Measurements from ENCODE around the gene WDR91. TPM values are rescaled to one million over a fixed set of nuclear protein-coding genes. Genes with fewer than 3 reads are reported as not detected.

WDR91 gene
- total and polyA plus RNA-seq, 4 donors: 12.6 to 41.4 (median 27.2) TPM

DNA sequence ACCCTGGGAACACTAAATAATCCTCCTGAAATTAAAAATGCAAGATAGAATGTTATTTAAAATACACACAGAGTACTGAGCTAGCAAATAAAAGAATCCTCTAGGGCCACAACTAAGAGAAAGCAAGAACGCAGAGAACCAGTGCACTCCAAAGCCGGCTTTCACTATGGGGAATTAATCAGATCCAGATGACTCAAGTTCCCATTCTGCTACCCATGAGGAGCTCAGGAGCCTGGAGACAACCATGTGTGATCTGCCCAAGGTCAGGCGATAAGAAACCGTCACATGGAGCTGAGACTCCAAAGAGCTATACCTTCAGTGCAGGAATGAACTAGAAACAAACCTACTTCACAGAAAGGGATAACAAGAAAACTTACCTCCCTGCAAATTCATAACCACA is 21.4 kb downstream of the WDR91 start:
- Histone ChIP-seq H3K4me3 (ENCODE audit: low read length in 2 of 2) (no peak overlapping the region), H3K9me3 (ENCODE audit: control insufficient read depth, low read length) (no peaks in the 10 kb centered on the region), H3K4me1 (ENCODE audit: control insufficient read depth in 1 of 2, insufficient read depth in 2 of 2, low read length in 2 of 2) (no peaks in the 10 kb centered on the region), H3K27me3 (ENCODE audit: control insufficient read depth in 1 of 2, insufficient read depth in 2 of 2, low read length in 1 of 2) (no peaks in the 10 kb centered on the region), H3K36me3 (ENCODE audit: control insufficient read depth in 1 of 2, insufficient read depth in 2 of 2, low read length in 1 of 2) (peaks cover 0 to 9% of the 10 kb centered on the region in 2 donors), H3K27ac (ENCODE audit: low read depth in 1 of 2, low read length in 2 of 2) (no peak overlapping the region)
- 75 to 82% methylated on average over 4 of the region's 4 CpGs for WGBS, 2 donors
- ATAC-seq (ENCODE audit: low FRiP score) (no peak), DNase-seq (peak in 1 of 2 donors; percentile 5)
- intact Hi-C loops (cut with DNase I): no loop called here

DNA sequence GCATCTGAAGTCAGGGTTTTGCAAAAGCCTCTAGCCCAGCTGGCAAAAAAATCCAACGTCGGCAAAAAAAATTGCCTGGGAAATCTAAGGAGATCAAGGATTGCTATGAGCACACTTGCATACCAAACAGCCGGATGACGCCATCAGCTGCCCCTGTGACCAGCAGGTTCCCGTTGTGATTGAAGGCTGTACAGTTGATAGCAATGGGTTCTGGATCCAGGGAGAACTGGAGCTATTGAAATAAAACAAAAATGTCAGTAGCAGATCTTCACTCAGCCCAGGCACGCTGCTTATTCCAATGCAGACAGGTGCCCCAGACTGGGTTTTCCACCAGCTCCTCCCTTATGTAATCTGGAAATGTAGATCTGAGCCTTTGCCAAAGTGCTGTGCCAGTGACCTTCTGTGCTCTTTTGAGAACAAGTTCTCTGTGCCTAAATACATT is 22.1 kb downstream of the WDR91 start:
- WGBS, 2 donors: 90 to 92% methylated on average over 6 of the region's 6 CpGs
- peaks cover 2 to 13% of the 10 kb centered on the region in 2 donors for H3K36me3 ChIP-seq (ENCODE audit: control insufficient read depth in 1 of 2, insufficient read depth in 2 of 2, low read length in 1 of 2)
- H3K27ac ChIP-seq (ENCODE audit: low read depth in 1 of 2, low read length in 2 of 2): no peak overlapping the region
- H3K27me3 ChIP-seq (ENCODE audit: control insufficient read depth in 1 of 2, insufficient read depth in 2 of 2, low read length in 1 of 2): no peaks in the 10 kb centered on the region
- ATAC-seq (ENCODE audit: low FRiP score): no peak
- no peaks in the 10 kb centered on the region for H3K9me3 ChIP-seq (ENCODE audit: control insufficient read depth, low read length)
- intact Hi-C loops (cut with DNase I): no loop called here
- DNase-seq: peak; percentile 9 to 15
- no peak overlapping the region for H3K4me3 ChIP-seq (ENCODE audit: low read length in 2 of 2)
- H3K4me1 ChIP-seq (ENCODE audit: control insufficient read depth in 1 of 2, insufficient read depth in 2 of 2, low read length in 2 of 2): no peaks in the 10 kb centered on the region

DNA sequence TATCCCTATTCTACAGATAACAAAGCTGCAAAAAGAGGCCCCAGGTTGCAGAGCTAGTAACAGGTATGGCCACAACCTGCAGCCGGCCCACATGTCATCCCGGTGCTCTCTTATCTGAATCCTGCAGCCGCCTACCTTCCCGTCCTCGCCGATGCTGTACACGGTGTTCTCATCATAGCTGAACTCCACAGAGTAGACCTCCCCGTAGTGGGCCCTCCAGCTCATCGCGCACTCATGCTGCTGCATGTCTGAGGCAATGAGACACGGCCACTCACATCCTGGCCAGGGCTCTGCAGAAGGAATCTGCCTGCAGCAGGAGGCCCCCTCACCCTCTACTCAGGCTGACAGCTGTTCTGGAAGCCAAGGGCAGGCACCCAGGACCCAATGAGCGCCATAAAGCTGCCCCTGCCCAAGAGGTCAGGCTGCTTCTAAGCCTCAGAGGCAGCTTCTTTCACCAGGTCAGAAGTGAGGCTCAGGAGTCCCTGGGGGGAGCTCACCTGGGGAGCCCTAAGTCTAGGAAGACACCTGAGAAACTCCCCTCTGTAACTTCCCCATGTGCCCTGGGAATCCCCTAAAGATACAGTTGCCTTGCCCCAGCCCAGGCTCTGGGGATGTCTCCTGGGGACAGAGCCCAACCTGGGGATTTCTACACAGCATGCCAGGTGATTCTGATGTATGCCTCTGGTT is 22.9 kb downstream of the WDR91 start:
- peaks cover 5 to 15% of the 10 kb centered on the region in 2 donors for H3K36me3 ChIP-seq (ENCODE audit: control insufficient read depth in 1 of 2, insufficient read depth in 2 of 2, low read length in 1 of 2)
- DNase-seq: peak; percentile 22 to 53
- H3K27ac ChIP-seq (ENCODE audit: low read depth in 1 of 2, low read length in 2 of 2): no peak overlapping the region
- no peak overlapping the region for H3K4me3 ChIP-seq (ENCODE audit: low read length in 2 of 2)
- intact Hi-C loops (cut with DNase I): no loop called here
- H3K4me1 ChIP-seq (ENCODE audit: control insufficient read depth in 1 of 2, insufficient read depth in 2 of 2, low read length in 2 of 2): no peaks in the 10 kb centered on the region
- H3K9me3 ChIP-seq (ENCODE audit: control insufficient read depth, low read length): no peaks in the 10 kb centered on the region
- no peak for ATAC-seq (ENCODE audit: low FRiP score)
- 94 to 98% methylated on average over 12 of the region's 12 CpGs for WGBS, 2 donors
- no peaks in the 10 kb centered on the region for H3K27me3 ChIP-seq (ENCODE audit: control insufficient read depth in 1 of 2, insufficient read depth in 2 of 2, low read length in 1 of 2)

DNA sequence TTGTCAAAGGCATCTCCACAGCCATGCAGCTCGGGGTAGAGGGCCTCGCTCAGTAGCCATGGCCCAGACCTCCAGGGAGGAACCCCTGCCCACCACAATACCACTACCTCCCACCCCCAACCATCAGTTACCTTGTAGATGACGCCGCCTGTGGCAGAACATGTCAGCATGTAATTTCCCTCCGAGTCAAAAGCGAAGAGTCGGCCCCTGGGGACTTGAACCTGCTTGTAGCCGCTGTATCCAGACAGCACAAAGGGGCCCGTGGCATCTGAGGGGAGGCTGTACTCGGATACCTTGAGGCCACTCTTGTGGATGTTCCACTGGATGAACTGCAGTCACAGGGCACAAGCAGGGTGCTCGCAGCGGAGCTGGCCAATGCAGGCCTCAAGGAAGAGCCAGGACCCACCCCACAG is 24.5 kb downstream of the WDR91 start:
- intact Hi-C loops (cut with DNase I): no loop called here
- Histone ChIP-seq H3K27ac (ENCODE audit: low read depth in 1 of 2, low read length in 2 of 2) (no peak overlapping the region), H3K4me3 (ENCODE audit: low read length in 2 of 2) (no peak overlapping the region), H3K36me3 (ENCODE audit: control insufficient read depth in 1 of 2, insufficient read depth in 2 of 2, low read length in 1 of 2) (peaks cover 12 to 18% of the 10 kb centered on the region in 2 donors), H3K4me1 (ENCODE audit: control insufficient read depth in 1 of 2, insufficient read depth in 2 of 2, low read length in 2 of 2) (no peaks in the 10 kb centered on the region), H3K9me3 (ENCODE audit: control insufficient read depth, low read length) (peaks cover 10% of the 10 kb centered on the region), H3K27me3 (ENCODE audit: control insufficient read depth in 1 of 2, insufficient read depth in 2 of 2, low read length in 1 of 2) (no peaks in the 10 kb centered on the region)
- 85 to 86% methylated on average over 12 of the region's 12 CpGs for WGBS, 2 donors
- DNase-seq (peak in 1 of 2 donors; percentile 67), ATAC-seq (ENCODE audit: low FRiP score) (no peak)

DNA sequence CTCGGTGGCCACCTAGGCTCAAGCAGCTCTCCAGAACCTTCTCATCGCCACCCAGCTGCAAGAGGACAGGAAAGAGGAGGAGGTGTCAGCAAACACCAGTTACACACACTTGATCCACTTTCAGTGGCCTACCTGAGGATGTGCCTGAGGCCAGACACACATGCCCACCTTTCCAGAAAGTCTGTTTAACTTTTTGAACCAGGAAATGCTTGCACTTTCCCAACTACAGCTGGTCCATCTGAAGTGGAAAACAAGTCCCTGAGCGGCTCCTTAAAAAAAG is 25.1 kb downstream of the WDR91 start:
- 94 to 98% methylated on average over 3 of the region's 3 CpGs for WGBS, 2 donors
- H3K9me3 ChIP-seq (ENCODE audit: control insufficient read depth, low read length): peaks cover 10% of the 10 kb centered on the region
- no peaks in the 10 kb centered on the region for H3K4me1 ChIP-seq (ENCODE audit: control insufficient read depth in 1 of 2, insufficient read depth in 2 of 2, low read length in 2 of 2)
- no peak overlapping the region for H3K27ac ChIP-seq (ENCODE audit: low read depth in 1 of 2, low read length in 2 of 2)
- H3K4me3 ChIP-seq (ENCODE audit: low read length in 2 of 2): no peak overlapping the region
- peaks cover 12 to 18% of the 10 kb centered on the region in 2 donors for H3K36me3 ChIP-seq (ENCODE audit: control insufficient read depth in 1 of 2, insufficient read depth in 2 of 2, low read length in 1 of 2)
- no peak for DNase-seq
- no peak for ATAC-seq (ENCODE audit: low FRiP score)
- H3K27me3 ChIP-seq (ENCODE audit: control insufficient read depth in 1 of 2, insufficient read depth in 2 of 2, low read length in 1 of 2): no peaks in the 10 kb centered on the region
- intact Hi-C loops (cut with DNase I): no loop called here

DNA sequence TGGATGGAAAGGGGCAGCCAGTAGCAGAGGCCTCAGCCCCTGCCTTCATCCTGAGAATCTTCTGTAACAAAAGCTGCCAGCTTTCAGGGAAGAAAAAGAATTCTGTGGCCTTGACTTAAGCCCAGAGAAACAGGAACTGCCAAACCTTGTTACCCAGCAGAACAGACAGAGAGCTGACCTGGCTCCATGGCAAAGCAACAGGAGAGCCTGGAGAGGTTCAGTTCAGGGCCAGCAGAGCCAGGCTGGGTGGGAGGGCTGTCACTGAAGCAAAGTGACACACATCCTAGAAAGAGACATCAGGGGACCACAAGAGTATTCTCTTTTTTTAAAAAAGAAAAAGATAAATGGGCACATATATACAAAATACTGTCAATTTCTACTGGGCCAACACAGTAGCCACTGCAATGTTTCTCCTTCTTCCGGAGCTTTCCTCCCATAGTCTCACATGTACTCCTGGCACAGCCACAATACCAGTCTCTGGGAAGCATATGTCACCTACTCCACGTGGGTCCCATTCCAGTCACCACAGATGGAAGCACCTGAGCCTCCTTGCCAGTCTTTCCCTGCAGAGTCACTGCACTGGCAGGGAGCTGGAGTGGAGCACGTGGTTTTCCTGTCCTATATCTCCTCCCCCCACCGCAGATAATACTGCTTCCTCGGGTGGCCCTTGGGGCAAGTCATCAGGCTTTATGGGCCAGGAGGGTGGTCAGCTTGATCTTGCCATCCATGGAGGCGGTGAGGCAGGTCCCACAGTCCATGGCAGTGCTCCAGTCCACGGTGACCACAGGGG is 25.7 kb downstream of the WDR91 start:
- peaks cover 12% of the 10 kb centered on the region for H3K9me3 ChIP-seq (ENCODE audit: control insufficient read depth, low read length)
- ATAC-seq (ENCODE audit: low FRiP score): no peak
- intact Hi-C loops (cut with DNase I): no loop called here
- 87 to 89% methylated on average over 7 of the region's 7 CpGs for WGBS, 2 donors
- H3K36me3 ChIP-seq (ENCODE audit: control insufficient read depth in 1 of 2, insufficient read depth in 2 of 2, low read length in 1 of 2): peaks cover 12 to 18% of the 10 kb centered on the region in 2 donors
- no peak overlapping the region for H3K27ac ChIP-seq (ENCODE audit: low read depth in 1 of 2, low read length in 2 of 2)
- no peaks in the 10 kb centered on the region for H3K27me3 ChIP-seq (ENCODE audit: control insufficient read depth in 1 of 2, insufficient read depth in 2 of 2, low read length in 1 of 2)
- H3K4me1 ChIP-seq (ENCODE audit: control insufficient read depth in 1 of 2, insufficient read depth in 2 of 2, low read length in 2 of 2): no peaks in the 10 kb centered on the region
- peak in 1 of 2 donors; percentile 51 for DNase-seq
- no peak overlapping the region for H3K4me3 ChIP-seq (ENCODE audit: low read length in 2 of 2)

DNA sequence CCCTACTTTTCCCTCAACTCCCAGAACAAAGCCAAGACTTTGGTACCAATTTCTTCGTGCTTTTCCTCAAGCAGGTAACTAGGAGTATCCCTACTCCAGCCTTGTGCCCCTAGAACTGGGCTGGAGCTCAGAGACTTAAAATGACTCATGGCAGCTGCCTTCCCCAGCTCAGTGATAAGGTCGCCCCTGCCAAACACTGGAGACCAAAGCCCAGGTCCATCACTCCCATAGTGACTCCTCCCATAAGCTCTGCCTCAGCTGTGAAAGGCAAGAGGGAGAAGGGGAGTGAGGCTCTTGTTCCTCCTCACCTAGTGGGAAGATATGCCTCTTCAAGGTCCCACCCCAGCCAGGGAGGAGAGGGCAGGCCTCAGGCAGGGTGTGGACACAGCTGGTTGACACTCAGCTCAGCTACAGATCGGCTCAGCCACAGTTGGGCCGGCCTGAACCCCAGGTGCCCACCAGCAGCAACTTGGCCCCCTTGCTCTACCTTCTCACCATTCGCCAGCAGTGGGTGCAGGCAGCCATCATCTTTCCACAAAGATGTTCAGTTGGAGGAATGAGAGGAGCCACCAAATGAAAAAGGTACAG is 27.0 kb downstream of the WDR91 start:
- 93% methylated on average over 5 of the region's 5 CpGs for WGBS, 2 donors
- H3K27me3 ChIP-seq (ENCODE audit: control insufficient read depth in 1 of 2, insufficient read depth in 2 of 2, low read length in 1 of 2): no peaks in the 10 kb centered on the region
- H3K4me1 ChIP-seq (ENCODE audit: control insufficient read depth in 1 of 2, insufficient read depth in 2 of 2, low read length in 2 of 2): no peaks in the 10 kb centered on the region
- H3K27ac ChIP-seq (ENCODE audit: low read depth in 1 of 2, low read length in 2 of 2): no peak overlapping the region
- H3K4me3 ChIP-seq (ENCODE audit: low read length in 2 of 2): no peak overlapping the region
- intact Hi-C loops (cut with DNase I): no loop called here
- peaks cover 12 to 18% of the 10 kb centered on the region in 2 donors for H3K36me3 ChIP-seq (ENCODE audit: control insufficient read depth in 1 of 2, insufficient read depth in 2 of 2, low read length in 1 of 2)
- peaks cover 12% of the 10 kb centered on the region for H3K9me3 ChIP-seq (ENCODE audit: control insufficient read depth, low read length)
- DNase-seq: no peak
- no peak for ATAC-seq (ENCODE audit: low FRiP score)

DNA sequence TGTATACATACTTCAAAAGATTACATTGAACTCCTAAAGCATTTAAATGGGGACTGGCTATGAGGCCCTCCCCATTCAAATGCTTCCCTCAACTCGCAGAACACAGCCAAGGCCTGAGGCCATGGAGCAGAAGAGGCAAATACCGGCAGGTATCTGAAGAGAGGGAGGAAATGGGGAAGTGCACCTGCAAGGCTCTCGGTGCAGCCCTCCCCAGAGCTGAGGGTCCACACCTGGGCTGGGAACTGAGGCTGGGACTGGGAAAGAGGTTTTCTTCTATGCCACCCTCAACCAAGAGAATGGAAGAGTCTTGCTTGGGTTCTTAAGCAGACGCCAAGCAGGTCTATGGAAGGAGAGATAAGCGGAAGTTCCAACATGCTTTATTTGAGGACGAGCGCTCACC is 27.8 kb downstream of the WDR91 start:
- Histone ChIP-seq H3K27ac (ENCODE audit: low read depth in 1 of 2, low read length in 2 of 2) (no peak overlapping the region), H3K4me1 (ENCODE audit: control insufficient read depth in 1 of 2, insufficient read depth in 2 of 2, low read length in 2 of 2) (no peaks in the 10 kb centered on the region), H3K9me3 (ENCODE audit: control insufficient read depth, low read length) (peaks cover 12% of the 10 kb centered on the region), H3K4me3 (ENCODE audit: low read length in 2 of 2) (no peak overlapping the region), H3K36me3 (ENCODE audit: control insufficient read depth in 1 of 2, insufficient read depth in 2 of 2, low read length in 1 of 2) (peaks cover 12 to 15% of the 10 kb centered on the region in 2 donors), H3K27me3 (ENCODE audit: control insufficient read depth in 1 of 2, insufficient read depth in 2 of 2, low read length in 1 of 2) (no peaks in the 10 kb centered on the region)
- 97 to 99% methylated on average over 7 of the region's 7 CpGs for WGBS, 2 donors
- intact Hi-C loops (cut with DNase I): no loop called here
- ATAC-seq (ENCODE audit: low FRiP score) (no peak), DNase-seq (no peak)
